ENCODE measurements around the gene KRTAP29-1.

KRTAP29-1 gene

DNA sequence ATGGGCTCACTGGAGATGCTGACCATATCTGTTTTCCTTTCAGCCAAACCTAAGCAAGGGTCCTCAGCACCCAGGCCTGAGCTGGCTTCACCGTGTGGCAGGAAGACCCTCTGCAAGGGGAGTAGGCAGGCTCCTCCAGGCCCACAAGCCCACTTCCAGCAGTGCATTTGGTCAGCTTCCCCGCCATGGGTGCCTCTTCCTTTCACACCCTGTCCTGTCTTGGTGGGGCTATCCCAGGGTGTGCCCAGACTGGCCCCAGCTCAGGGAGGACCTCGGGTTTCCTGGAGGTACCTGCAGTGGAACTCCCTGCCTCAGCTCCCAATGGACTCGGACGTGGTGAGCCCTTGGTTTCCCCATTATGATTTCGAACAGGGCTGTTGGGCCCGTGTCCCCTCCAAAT lies 25.6 kb upstream of the KRTAP29-1 start:
- no peak for DNase-seq

- no peak for DNase-seq
These were observed 24.9 kb upstream of the KRTAP29-1 start for GRCh38 chr17:41327411-41328120.

GRCh38 chr17:41326173-41327145 lies 23.8 kb upstream of the KRTAP29-1 start:
- no peak for DNase-seq

- DNase-seq = no peak
These were observed 23.0 kb upstream of the KRTAP29-1 start for GRCh38 chr17:41325611-41326010.

GRCh38 chr17:41325126-41325525 lies 22.5 kb upstream of the KRTAP29-1 start:
- no peak for DNase-seq

DNA sequence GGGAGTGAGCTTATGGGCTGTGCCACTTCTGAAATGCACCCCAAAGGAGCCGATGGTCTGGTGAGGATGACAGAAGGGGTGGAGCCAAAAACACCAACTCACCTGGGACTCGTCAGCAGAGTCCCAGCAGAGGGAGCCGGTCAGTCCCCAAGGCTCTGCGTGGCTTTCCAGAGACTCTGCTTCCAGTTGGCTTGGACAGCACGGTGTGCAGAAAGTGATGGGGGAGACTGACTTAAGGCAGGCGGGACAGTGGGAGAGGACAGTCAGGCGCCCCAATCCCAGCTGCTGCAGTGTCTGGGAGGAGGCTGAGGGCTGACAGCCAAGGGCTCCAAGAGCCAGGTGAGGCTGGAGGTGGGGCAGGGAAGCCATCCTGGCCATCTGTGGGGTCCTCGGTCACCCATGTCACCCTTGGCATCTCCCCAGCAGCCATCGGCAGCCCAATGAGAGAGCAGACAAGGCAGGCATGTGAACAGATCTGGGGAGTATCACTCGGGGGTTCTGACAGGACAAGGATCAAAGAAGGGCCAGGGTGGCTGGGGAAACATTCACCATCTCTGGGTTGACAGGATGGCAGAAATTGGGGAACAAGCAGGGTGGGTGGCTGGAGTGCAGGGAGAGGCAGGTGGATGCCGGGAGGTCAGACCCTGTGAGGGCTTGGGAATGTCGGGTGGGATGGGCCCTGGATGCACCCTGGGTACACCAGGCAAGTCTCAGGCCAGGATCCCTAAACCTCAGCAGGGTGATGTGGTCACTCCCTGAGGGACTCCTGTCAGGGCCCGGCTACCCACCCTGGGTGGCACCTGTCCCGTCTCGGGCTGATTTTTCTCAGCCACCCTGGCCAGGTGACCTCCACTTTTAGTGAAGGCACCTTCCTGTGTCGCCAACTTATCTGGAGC lies 21.8 kb upstream of the KRTAP29-1 start:
- DNase-seq = no peak

GRCh38 chr17:41322903-41323895 lies 20.5 kb upstream of the KRTAP29-1 start:
- no peak for DNase-seq

- no peak for DNase-seq
These were observed 19.6 kb upstream of the KRTAP29-1 start for GRCh38 chr17:41322094-41322902.

DNA sequence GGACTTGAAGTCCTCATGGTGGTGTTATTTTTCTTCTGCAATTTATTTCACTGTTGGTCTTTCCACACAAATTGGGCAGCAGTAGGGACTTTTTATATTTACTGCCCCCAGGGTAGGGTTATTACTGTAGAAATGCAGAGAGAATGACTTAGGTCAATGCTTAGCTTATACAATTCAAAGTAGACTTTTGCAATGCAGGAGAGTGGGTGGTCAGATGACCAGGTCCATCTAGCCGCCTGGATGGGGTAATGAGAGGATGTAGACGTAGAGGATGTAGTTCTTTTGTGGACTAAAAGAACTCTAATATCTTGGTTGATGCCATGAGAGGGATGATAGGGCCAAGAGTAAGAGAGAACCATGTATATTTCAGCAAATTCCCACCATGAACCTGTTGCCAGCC lies 15.6 kb upstream of the KRTAP29-1 start:
- no peak for DNase-seq

- DNase-seq = no peak
These were observed 13.3 kb upstream of the KRTAP29-1 start for GRCh38 chr17:41315814-41316445.

GRCh38 chr17:41315204-41315794 lies 12.6 kb upstream of the KRTAP29-1 start, which contains the start of gene KRTAP17-1:
Gene KRTAP17-1 (minus strand): TSS chr17:41315710. CDS start chr17:41315650, 60 bp downstream.
- no peak for DNase-seq

GRCh38 chr17:41311111-41311510 lies 8.5 kb upstream of the KRTAP29-1 start:
- no peak for DNase-seq

DNA sequence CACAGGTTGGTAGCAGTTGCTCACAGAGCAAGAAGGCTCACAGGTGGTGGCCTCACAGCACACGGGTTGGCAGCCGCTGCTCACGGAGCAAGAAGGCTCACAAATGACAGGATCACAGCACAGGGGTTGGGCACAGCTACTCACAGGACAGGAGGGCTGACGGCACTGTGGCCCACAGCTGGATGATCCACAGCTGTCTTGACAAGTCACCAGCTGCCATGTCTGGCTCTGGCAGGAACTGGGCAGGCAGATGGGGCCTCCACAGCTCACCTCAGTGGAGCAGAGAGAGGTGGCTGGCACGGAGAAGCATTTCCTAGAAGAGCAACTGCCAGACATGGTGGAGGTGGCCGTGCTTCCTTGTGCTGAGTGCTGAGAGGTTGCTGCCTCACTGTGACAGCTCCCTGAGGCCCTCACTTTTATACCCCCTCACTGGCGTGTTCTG lies 6.3 kb upstream of the KRTAP29-1 start, which contains the start of gene KRTAP16-1:
Gene KRTAP16-1 (minus strand): TSS at position 392 of the 442 bp plus-strand sequence. CDS start 56 bp downstream, at position 336.
- DNase-seq = no peak

GRCh38 chr17:41308251-41308917 lies 5.7 kb upstream of the KRTAP29-1 start:
- peak in 4 of 56 donors; percentile 8 to 33 (median 10) for DNase-seq

GRCh38 chr17:41307647-41308046 lies 5.0 kb upstream of the KRTAP29-1 start:
- no peak for DNase-seq

GRCh38 chr17:41304091-41304490 lies 1.4 kb upstream of the KRTAP29-1 start:
- no peak for DNase-seq

DNA sequence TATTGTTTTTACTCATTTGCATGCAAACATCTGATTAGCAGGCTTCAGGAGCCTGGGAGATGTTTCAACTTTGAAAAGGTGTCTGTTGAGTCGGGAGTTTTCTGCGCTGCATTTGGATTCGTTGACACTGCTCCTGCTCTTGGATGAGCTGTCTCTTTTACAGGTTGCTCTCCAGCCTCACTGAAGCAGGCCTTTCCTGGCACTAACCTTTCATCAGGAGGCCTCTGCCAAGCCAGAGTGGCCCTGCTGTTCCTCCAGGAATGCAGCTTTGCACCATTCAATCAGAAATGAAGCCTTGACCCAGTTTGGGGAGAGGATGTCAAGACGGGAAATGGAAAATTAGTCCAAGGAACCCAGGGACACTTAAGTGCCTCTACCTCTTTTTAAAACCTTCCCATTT lies 330 bp upstream of the KRTAP29-1 start:
- no peak for DNase-seq

All from nucleus accumbens (tissue), 56 donors.